Muscle of arm (tissue), 14 donors: ENCODE results near the gene SLC2A13. TPM values are rescaled to one million over a fixed set of nuclear protein-coding genes. Genes with fewer than 3 reads are reported as not detected.
A peak's percentile ranks its signal among the peaks of the same experiment; 100 is the strongest.

Source experiments
- DNase-seq: peaks from one replicate; pipeline ENCODE4 v3.0.0-alpha.2; 2013
- long read RNA-seq, 11 donors: transcript quantifications; one replicate each; lab custom pipeline, GENCODE V29; 2026
- polyA plus RNA-seq, 12 donors: library from polyadenylated mRNA; unstranded; fragments of 120-200 nt; gene quantifications; one replicate each; pipeline ENCODE4 v1.2.1, GENCODE V29; 2013; ENCODE audit not compliant: insufficient read length in 12 of 12

Gene SLC2A13
- polyA plus RNA-seq, result 1 to 10 TPM in 11 of 12 donors, not detected in 1; 3.6 to 7.6 (median 4.5) TPM
- long read RNA-seq, donor 1, full-length matches to known transcripts, result 9 of 9 reads
- long read RNA-seq, donor 1, partial matches to known transcripts, result 0 of 9 reads
- long read RNA-seq, donor 1, other reads (novel, unspliced or antisense), result 0 of 9 reads
- long read RNA-seq, donor 2, result 0 reads
- long read RNA-seq, donor 3, result 0 reads
- long read RNA-seq, donor 4, result 0 reads
- long read RNA-seq, donor 5, result 0 reads
- long read RNA-seq, donor 6, partial matches to known transcripts, result 0 of 1 reads
- long read RNA-seq, donor 6, other reads (novel, unspliced or antisense), result 0 of 1 reads
- long read RNA-seq, donor 7, full-length matches to known transcripts, result 1 of 1 reads
- long read RNA-seq, donor 7, partial matches to known transcripts, result 0 of 1 reads
- long read RNA-seq, donor 7, other reads (novel, unspliced or antisense), result 0 of 1 reads
- long read RNA-seq, donor 8, result 0 reads
- long read RNA-seq, donor 9, full-length matches to known transcripts, result 1 of 1 reads
- long read RNA-seq, donor 9, partial matches to known transcripts, result 0 of 1 reads
- long read RNA-seq, donor 9, other reads (novel, unspliced or antisense), result 0 of 1 reads
- long read RNA-seq, donor 10, partial matches to known transcripts, result 0 of 1 reads
- long read RNA-seq, donor 10, other reads (novel, unspliced or antisense), result 0 of 1 reads
- long read RNA-seq, donor 11, result 0 reads

- DNase-seq, result peak; percentile 71
Observed at GRCh38 chr12:40105515-40106201, at the start of gene SLC2A13. Gene SLC2A13, minus strand, starts transcription at chr12:40106081. Its CDS starts 273 bp downstream, at chr12:40105808.

GRCh38 chr12:40154381-40154780, 48.5 kb upstream of the SLC2A13 start:
- DNase-seq, result no peak

- no peak for DNase-seq
Observed at GRCh38 chr12:40153432-40153831, 47.6 kb upstream of the SLC2A13 start.

GRCh38 chr12:40152783-40153383, 47.0 kb upstream of the SLC2A13 start:
- DNase-seq, result peak; percentile 49

GRCh38 chr12:40149673-40150260, 43.9 kb upstream of the SLC2A13 start:
- no peak for DNase-seq

GRCh38 chr12:40146800-40147797, 41.2 kb upstream of the SLC2A13 start:
- DNase-seq, result no peak

- no peak for DNase-seq
Observed at GRCh38 chr12:40145896-40146295, 40.0 kb upstream of the SLC2A13 start.

GRCh38 chr12:40144023-40144422, 38.1 kb upstream of the SLC2A13 start:
- no peak for DNase-seq

GRCh38 chr12:40142001-40142744, 36.3 kb upstream of the SLC2A13 start:
- DNase-seq, result no peak

- no peak for DNase-seq
Observed at GRCh38 chr12:40138526-40138925, 32.6 kb upstream of the SLC2A13 start.

GRCh38 chr12:40137252-40137651, 31.4 kb upstream of the SLC2A13 start:
- DNase-seq, result no peak

GRCh38 chr12:40127408-40127807, 21.5 kb upstream of the SLC2A13 start:
- no peak for DNase-seq

GRCh38 chr12:40123496-40123895, 17.6 kb upstream of the SLC2A13 start:
- DNase-seq, result no peak

GRCh38 chr12:40122842-40123241, 17.0 kb upstream of the SLC2A13 start:
- DNase-seq, result no peak

- DNase-seq, result no peak
Observed at GRCh38 chr12:40117818-40118217, 11.9 kb upstream of the SLC2A13 start.

GRCh38 chr12:40110586-40110985, 4.7 kb upstream of the SLC2A13 start:
- DNase-seq, result no peak

GRCh38 chr12:40107803-40108620, 2.1 kb upstream of the SLC2A13 start:
- DNase-seq, result no peak

- peak; percentile 89 for DNase-seq
Observed at GRCh38 chr12:40107098-40107802, 1.4 kb upstream of the SLC2A13 start.
